Brain microvascular endothelial cell (primary cell): ENCODE measurements around the gene FRS3.
A peak's percentile ranks its signal among the peaks of the same experiment; 100 is the strongest.
"Not testable (repeated sequence)": the region's sequence is repeated elsewhere in the genome, so short reads cannot be mapped to it uniquely, and the experiment has no call there.

ENCODE experiments used
- DNase-seq: peaks from one replicate; pipeline ENCODE4 v3.0.0-alpha.2; 2020
- H3K27ac ChIP-seq: fragments of 250-450 bp; sonication (Bioruptor Pico); 2 replicates; pipeline ENCODE4 v1.5.1; 2020; ENCODE audit warnings: mild to moderate bottlenecking, moderate library complexity
- H3K27me3 ChIP-seq: fragments of 250-450 bp; sonication (Bioruptor Pico); replicated peaks from 2 replicates; pipeline ENCODE4 v1.5.1; 2020; ENCODE audit warnings: mild to moderate bottlenecking
- H3K36me3 ChIP-seq: fragments of 250-450 bp; sonication (Bioruptor Pico); replicated peaks from 2 replicates; pipeline ENCODE4 v1.5.1; 2020; ENCODE audit warnings: mild to moderate bottlenecking
- H3K4me3 ChIP-seq: 2 replicates; pipeline ENCODE4 v1.5.1; 2011; ENCODE audit warnings: low read depth, mild to moderate bottlenecking, control low read depth, low read length, moderate library complexity
- CTCF ChIP-seq: IDR thresholded peaks from 2 replicates; pipeline ENCODE4 v1.5.1; 2011; ENCODE audit warnings: low read depth, mild to moderate bottlenecking, moderate library complexity, low read length, control low read depth, inconsistent platforms; ENCODE audit errors: missing control alignments
- in situ Hi-C: cut with HindIII; loops from 2 replicates; pipeline ENCODE4 v1.10.0; 2017; ENCODE audit warnings: low sequenced_read_pairs, low pct_ligation_motif_present

The FRS3 gene

GRCh38 chr6:41768545-41769308, 11.0 kb downstream of the FRS3 start:
- TF ChIP-seq CTCF = no peak
- H3K4me3 ChIP-seq = no peak overlapping the region
- in situ Hi-C loops = no loop called here
- DNase-seq = no peak
- H3K36me3 ChIP-seq = peaks cover 9% of the 10 kb centered on the region
- H3K27me3 ChIP-seq = no peaks in the 10 kb centered on the region
- no peak overlapping the region for H3K27ac ChIP-seq

DNA sequence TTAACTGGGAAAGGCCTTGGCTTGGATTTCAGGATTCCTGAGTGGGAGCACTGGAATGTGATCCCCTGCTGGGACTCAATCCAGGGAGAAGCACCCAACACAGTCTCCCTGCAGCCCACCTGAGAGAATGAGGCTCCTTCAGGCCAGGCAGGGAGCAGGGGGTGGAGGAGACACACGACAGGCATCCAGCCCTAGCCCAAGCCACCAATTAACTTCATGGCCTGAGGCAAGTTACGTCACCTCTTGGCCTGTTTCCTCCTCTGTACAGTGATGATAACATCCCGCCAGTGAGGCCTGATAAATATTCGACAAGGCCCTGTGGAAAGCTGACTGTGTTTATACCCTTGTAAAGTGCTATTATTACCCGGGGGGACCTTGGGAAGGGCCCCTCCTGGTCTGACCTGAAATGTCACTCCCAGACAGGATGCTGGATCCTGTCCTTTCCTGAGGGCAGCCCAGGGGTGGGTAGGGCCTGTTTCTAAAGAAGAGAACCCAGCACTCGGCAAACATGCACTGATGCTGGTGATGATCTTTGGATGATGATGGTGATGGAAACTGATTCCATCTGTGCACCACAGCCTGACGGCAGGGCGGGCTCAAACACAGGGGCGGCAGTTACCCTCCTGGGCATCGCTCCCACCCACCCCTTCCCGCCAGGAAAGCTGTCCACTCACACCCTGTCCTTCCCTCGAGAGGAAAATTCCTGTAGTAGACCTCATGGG, 12.4 kb downstream of the FRS3 start:
- Histone ChIP-seq H3K36me3 (peaks cover 4% of the 10 kb centered on the region), H3K27ac (no peak overlapping the region), H3K4me3 (no peak overlapping the region), H3K27me3 (no peaks in the 10 kb centered on the region)
- TF ChIP-seq CTCF = no peak
- DNase-seq = peak; percentile 59
- in situ Hi-C loops = no loop called here

DNA sequence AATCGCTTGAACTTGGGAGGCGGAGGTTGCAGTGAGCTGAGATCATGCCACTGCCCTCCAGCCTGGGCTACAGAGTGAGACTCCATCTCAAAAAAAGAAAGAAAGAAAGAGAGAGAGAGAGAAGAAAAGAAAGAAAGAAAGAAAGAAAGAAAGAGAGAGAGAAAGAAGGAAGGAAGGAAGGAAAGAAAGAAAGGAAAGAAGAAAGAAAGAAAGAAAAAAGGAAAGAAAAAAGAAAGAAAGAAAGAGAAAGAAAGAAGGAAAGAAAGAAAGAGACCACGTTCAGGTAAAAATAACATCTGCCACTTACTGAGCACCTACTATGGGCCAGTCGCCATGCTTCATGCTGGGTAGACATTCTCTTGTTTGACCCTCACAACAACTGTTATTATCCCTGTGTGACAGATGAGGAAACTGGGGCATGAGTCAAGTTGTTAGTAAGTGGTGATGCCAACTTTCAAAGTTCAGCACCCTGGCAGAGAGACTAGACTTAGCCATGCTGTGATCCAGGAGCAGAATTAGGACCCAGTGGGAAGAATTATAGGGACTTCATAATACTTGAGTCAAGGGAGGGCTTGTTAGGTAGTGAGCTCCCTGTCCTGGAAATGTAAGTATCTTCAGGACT, 13.5 kb downstream of the FRS3 start:
- H3K27me3 ChIP-seq, H3K4me3 ChIP-seq, in situ Hi-C loops: not testable (repeated sequence)

DNA sequence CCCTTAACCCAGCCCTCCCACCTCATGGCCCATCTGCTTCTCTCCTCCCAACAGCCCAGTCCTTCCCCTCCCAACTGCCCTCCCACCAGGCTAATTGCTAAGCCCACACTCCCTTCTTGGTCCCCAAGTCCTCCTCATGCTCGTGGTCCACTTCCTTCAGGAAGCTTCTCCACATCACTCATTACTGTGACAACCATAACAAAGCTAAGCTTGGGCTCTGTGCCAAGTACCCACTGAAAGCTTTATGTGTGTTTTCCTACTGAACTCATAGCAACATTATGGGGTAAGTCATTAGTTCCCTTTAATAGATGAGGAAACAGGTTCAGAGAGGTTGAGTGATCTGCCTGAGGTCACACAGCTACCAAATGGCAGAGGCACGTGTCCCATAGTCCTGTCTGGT, 16.2 kb downstream of the FRS3 start:
- in situ Hi-C loops = no loop called here
- no peak for TF ChIP-seq CTCF
- Histone ChIP-seq H3K36me3 (no peaks in the 10 kb centered on the region), H3K27ac (no peak overlapping the region), H3K4me3 (no peak overlapping the region), H3K27me3 (no peaks in the 10 kb centered on the region)
- no peak for DNase-seq

More for the DNA sequence above, 13.5 kb downstream of the FRS3 start:
- not testable (repeated sequence) for DNase-seq, H3K27ac ChIP-seq, H3K36me3 ChIP-seq

- no peak for DNase-seq
- H3K27me3 ChIP-seq = no peaks in the 10 kb centered on the region
- TF ChIP-seq CTCF = no peak
- no peak overlapping the region for H3K4me3 ChIP-seq
- no peak overlapping the region for H3K27ac ChIP-seq
- in situ Hi-C loops = no loop called here
- no peaks in the 10 kb centered on the region for H3K36me3 ChIP-seq
These were observed 19.7 kb downstream of the FRS3 start for GRCh38 chr6:41759905-41760579.
